GM19438 (cell line): Measurements from ENCODE around the gene EWSR1.
"Not testable (repeated sequence)": the region's sequence is repeated elsewhere in the genome, so short reads cannot be mapped to it uniquely, and the experiment has no call there.

ENCODE experiments used
- ATAC-seq: cut with Tn5 transposase; IDR thresholded peaks from one replicate; pipeline ENCODE4 v1.9.1; 2021; ENCODE audit warnings: low read depth; ENCODE audit not compliant: unreplicated experiment

Gene EWSR1

GRCh38 chr22:29245626-29246385 lies 22.3 kb upstream of the EWSR1 start:
- ATAC-seq = no peak

- not testable (repeated sequence) for ATAC-seq
Measured at GRCh38 chr22:29247891-29248290, 20.2 kb upstream of the EWSR1 start.

GRCh38 chr22:29251265-29251664 lies 16.8 kb upstream of the EWSR1 start:
- no peak for ATAC-seq

GRCh38 chr22:29251981-29252911 lies 15.8 kb upstream of the EWSR1 start:
- no peak for ATAC-seq

- ATAC-seq = no peak
Measured at GRCh38 chr22:29253561-29254285, 14.3 kb upstream of the EWSR1 start.

- no peak for ATAC-seq
Measured at GRCh38 chr22:29254286-29254660, 13.8 kb upstream of the EWSR1 start.

- ATAC-seq = no peak
Measured at GRCh38 chr22:29255064-29255621, 12.9 kb upstream of the EWSR1 start.

GRCh38 chr22:29256606-29257325 lies 11.3 kb upstream of the EWSR1 start:
- ATAC-seq = no peak

GRCh38 chr22:29257751-29258181 lies 10.3 kb upstream of the EWSR1 start:
- ATAC-seq = no peak

- no peak for ATAC-seq
Measured at GRCh38 chr22:29258407-29259252, 9.4 kb upstream of the EWSR1 start.

GRCh38 chr22:29259253-29259899 lies 8.7 kb upstream of the EWSR1 start:
- ATAC-seq = no peak

GRCh38 chr22:29260031-29260560 lies 8.0 kb upstream of the EWSR1 start:
- no peak for ATAC-seq

- no peak for ATAC-seq
Measured at GRCh38 chr22:29260601-29261315, 7.3 kb upstream of the EWSR1 start.

GRCh38 chr22:29263791-29264276 lies 4.2 kb upstream of the EWSR1 start:
- no peak for ATAC-seq

GRCh38 chr22:29265305-29265704 lies 2.8 kb upstream of the EWSR1 start:
- no peak for ATAC-seq

GRCh38 chr22:29265929-29266328 lies 2.1 kb upstream of the EWSR1 start:
- no peak for ATAC-seq

- ATAC-seq = no peak
Measured at GRCh38 chr22:29266564-29267461, 1.3 kb upstream of the EWSR1 start.
